Right kidney (tissue), 9 donors: Measurements from ENCODE around the gene FGFR1OP2.
"Not testable (repeated sequence)": the region's sequence is repeated elsewhere in the genome, so short reads cannot be mapped to it uniquely, and the experiment has no call there.

Experiments
- DNase-seq: peaks from one replicate; pipeline ENCODE4 v3.0.0-alpha.2; 2016
- long read RNA-seq, 8 donors: transcript quantifications; one replicate each; lab custom pipeline, GENCODE V29; 2026

Gene FGFR1OP2
- long read RNA-seq, donor 1, transcript FGFR1OP2-206 (5 exons, 956 nt) = minor isoform, 6 of 29 reads
- long read RNA-seq, donor 1, transcript FGFR1OP2-202 (6 exons, 2,790 nt) = major isoform, 11 of 29 reads
- long read RNA-seq, donor 1, transcript FGFR1OP2-201 (7 exons, 2,924 nt) = minor isoform, 7 of 29 reads
- long read RNA-seq, donor 1, partial matches to known transcripts = 0 of 29 reads
- long read RNA-seq, donor 1, other reads (novel, unspliced or antisense) = 0 of 29 reads
- long read RNA-seq, donor 2, transcript FGFR1OP2-201 (7 exons, 2,924 nt) = major isoform, 5 of 11 reads
- long read RNA-seq, donor 2, partial matches to known transcripts = 0 of 11 reads
- long read RNA-seq, donor 2, other reads (novel, unspliced or antisense) = 0 of 11 reads
- long read RNA-seq, donor 3, transcript FGFR1OP2-201 (7 exons, 2,924 nt) = minor isoform, 5 of 20 reads
- long read RNA-seq, donor 3, transcript FGFR1OP2-206 (5 exons, 956 nt) = major isoform, 7 of 20 reads
- long read RNA-seq, donor 3, partial matches to known transcripts = 0 of 20 reads
- long read RNA-seq, donor 3, other reads (novel, unspliced or antisense) = 0 of 20 reads
- long read RNA-seq, donor 4, transcript FGFR1OP2-203 (4 exons, 865 nt) = minor isoform, 6 of 26 reads
- long read RNA-seq, donor 4, transcript FGFR1OP2-201 (7 exons, 2,924 nt) = minor isoform, 5 of 26 reads
- long read RNA-seq, donor 4, transcript FGFR1OP2-204 (2 exons, 2,945 nt) = major isoform, 8 of 26 reads
- long read RNA-seq, donor 4, partial matches to known transcripts = 0 of 26 reads
- long read RNA-seq, donor 4, other reads (novel, unspliced or antisense) = 0 of 26 reads
- long read RNA-seq, donor 5, transcript FGFR1OP2-206 (5 exons, 956 nt) = minor isoform, 6 of 66 reads
- long read RNA-seq, donor 5, transcript FGFR1OP2-202 (6 exons, 2,790 nt) = major isoform, 7 of 66 reads
- long read RNA-seq, donor 5, partial matches to known transcripts = 46 of 66 reads
- long read RNA-seq, donor 5, other reads (novel, unspliced or antisense) = 0 of 66 reads
- long read RNA-seq, donor 6, transcript FGFR1OP2-202 (6 exons, 2,790 nt) = major isoform, 6 of 12 reads
- long read RNA-seq, donor 6, partial matches to known transcripts = 0 of 12 reads
- long read RNA-seq, donor 6, other reads (novel, unspliced or antisense) = 0 of 12 reads
- long read RNA-seq, donor 7, transcript FGFR1OP2-201 (7 exons, 2,924 nt) = major isoform, 8 of 22 reads
- long read RNA-seq, donor 7, transcript FGFR1OP2-206 (5 exons, 956 nt) = minor isoform, 7 of 22 reads
- long read RNA-seq, donor 7, partial matches to known transcripts = 0 of 22 reads
- long read RNA-seq, donor 7, other reads (novel, unspliced or antisense) = 0 of 22 reads
- long read RNA-seq, donor 8, transcript FGFR1OP2-206 (5 exons, 956 nt) = minor isoform, 7 of 50 reads
- long read RNA-seq, donor 8, transcript FGFR1OP2-202 (6 exons, 2,790 nt) = major isoform, 8 of 50 reads
- long read RNA-seq, donor 8, transcript FGFR1OP2-201 (7 exons, 2,924 nt) = minor isoform, 6 of 50 reads
- long read RNA-seq, donor 8, partial matches to known transcripts = 27 of 50 reads
- long read RNA-seq, donor 8, other reads (novel, unspliced or antisense) = 0 of 50 reads

- DNase-seq = peak; percentile 99
Measured at GRCh38 chr12:26937863-26938700, at the start of gene FGFR1OP2, which contains the start of gene INTS13. FGFR1OP2 (plus strand) TSS chr12:26938470; CDS start chr12:26954159, 15,689 bp downstream. INTS13 (minus strand) TSS chr12:26937981; CDS start chr12:26936803, 1,178 bp downstream.

GRCh38 chr12:26890784-26891183 is 47.5 kb upstream of the FGFR1OP2 start:
- no peak for DNase-seq

GRCh38 chr12:26891704-26892103 is 46.6 kb upstream of the FGFR1OP2 start:
- DNase-seq = no peak

- DNase-seq = no peak
Measured at GRCh38 chr12:26895672-26896071, 42.6 kb upstream of the FGFR1OP2 start.

- DNase-seq = no peak
Measured at GRCh38 chr12:26896913-26897312, 41.4 kb upstream of the FGFR1OP2 start.

GRCh38 chr12:26903396-26903795 is 34.9 kb upstream of the FGFR1OP2 start:
- DNase-seq = not testable (repeated sequence)

- no peak for DNase-seq
Measured at GRCh38 chr12:26906024-26906423, 32.2 kb upstream of the FGFR1OP2 start.

GRCh38 chr12:26906704-26907103 is 31.6 kb upstream of the FGFR1OP2 start:
- DNase-seq = no peak

- no peak for DNase-seq
Measured at GRCh38 chr12:26918321-26919215, 19.7 kb upstream of the FGFR1OP2 start.

GRCh38 chr12:26919216-26919555 is 19.1 kb upstream of the FGFR1OP2 start:
- DNase-seq = no peak

GRCh38 chr12:26921886-26922285 is 16.4 kb upstream of the FGFR1OP2 start:
- DNase-seq = no peak

GRCh38 chr12:26928661-26929060 is 9.6 kb upstream of the FGFR1OP2 start:
- DNase-seq = no peak

- no peak for DNase-seq
Measured at GRCh38 chr12:26929590-26929989, 8.7 kb upstream of the FGFR1OP2 start.

GRCh38 chr12:26935636-26936378 is 2.5 kb upstream of the FGFR1OP2 start:
- DNase-seq = no peak

GRCh38 chr12:26936559-26937442 is 1.5 kb upstream of the FGFR1OP2 start:
- DNase-seq = peak; percentile 13

- no peak for DNase-seq
Measured at GRCh38 chr12:26937443-26937862, 817 bp upstream of the FGFR1OP2 start.

GRCh38 chr12:26938701-26939062 is 412 bp downstream of the FGFR1OP2 start:
- DNase-seq = no peak
